HG03175 (cell line): ENCODE results near the gene LEF1.
A peak's percentile ranks its signal among the peaks of the same experiment; 100 is the strongest.
"Not testable (repeated sequence)": the region's sequence is repeated elsewhere in the genome, so short reads cannot be mapped to it uniquely, and the experiment has no call there.

ENCODE experiments used
- ATAC-seq: cut with Tn5 transposase; IDR thresholded peaks from one replicate; pipeline ENCODE4 v1.9.1; 2021; ENCODE audit warnings: mild to moderate bottlenecking, moderate library complexity; ENCODE audit not compliant: unreplicated experiment

The LEF1 gene

DNA sequence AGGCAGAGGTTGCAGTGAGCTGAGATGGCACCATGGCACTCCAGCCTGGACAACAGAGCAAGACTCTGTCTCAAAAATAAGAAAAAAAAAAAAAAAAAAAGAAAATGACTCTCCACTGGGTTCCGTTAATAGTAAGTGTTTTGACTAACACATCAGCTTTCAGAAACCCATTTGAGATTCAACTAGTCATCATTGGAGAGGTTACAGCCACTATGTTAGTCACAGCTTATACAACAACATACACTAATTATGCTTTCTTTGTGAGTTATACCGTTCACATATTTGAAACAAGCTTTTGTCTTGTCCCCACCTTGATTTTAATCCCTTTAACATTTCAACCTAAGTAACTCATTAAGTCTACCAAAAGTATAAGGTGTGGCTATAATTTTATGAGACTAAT lies 130.8 kb downstream of the LEF1 start:
- ATAC-seq = no peak

DNA sequence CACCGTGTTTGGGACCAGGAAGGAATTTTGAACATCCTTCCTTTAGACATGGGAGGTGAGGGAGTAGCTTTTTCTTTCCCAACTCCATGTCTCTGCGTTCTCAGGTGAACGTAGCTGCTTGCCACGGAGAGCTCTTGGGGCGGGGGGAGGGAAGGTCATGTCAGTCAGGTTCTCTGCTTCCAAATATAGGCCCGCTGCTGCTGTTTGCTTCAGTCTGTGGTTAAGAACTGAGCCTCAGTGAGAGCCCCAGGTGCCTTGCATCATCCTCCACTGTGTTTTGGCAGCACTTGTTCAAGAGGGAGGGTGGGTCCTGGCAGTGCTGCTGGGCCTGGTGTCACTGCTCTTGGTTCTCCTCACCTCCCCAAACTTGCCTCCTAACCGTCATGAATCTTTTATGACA lies 132.5 kb downstream of the LEF1 start:
- ATAC-seq = peak; percentile 70

- ATAC-seq = no peak
These were observed 133.0 kb downstream of the LEF1 start for GRCh38 chr4:108035691-108036090.

- ATAC-seq = no peak
These were observed 134.2 kb downstream of the LEF1 start for GRCh38 chr4:108034565-108034964.

- no peak for ATAC-seq
These were observed 135.4 kb downstream of the LEF1 start for GRCh38 chr4:108033348-108033747.

DNA sequence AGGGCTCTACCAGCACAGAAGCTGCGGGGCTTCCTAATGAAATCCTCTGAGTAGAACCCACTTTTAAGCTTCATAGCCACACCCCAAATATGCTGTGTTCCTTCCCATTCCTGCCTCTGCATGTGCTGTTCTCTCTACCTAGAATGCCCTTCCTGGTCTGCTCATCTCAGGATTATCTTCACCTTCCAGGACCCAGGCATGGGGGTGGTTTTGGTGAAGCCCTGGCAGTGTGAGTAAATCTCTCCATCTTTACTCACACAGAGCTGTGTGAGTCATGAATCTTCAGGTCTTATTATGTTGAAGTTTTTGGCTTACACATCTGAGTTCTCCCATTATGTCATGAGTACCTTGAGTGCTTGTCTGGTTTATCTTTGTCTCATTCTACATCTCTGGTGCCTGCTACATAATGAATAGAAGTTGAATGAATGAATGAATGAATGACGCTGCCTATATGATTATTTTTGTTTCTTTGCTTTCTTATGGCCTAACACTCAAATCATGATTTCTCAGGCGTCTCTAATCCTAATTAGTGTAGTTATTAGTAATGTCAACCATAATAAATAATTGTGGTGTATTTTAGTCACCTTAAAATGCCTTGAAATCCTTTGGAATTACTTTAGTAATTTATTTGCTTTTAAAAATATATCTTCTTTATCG lies 137.2 kb downstream of the LEF1 start:
- no peak for ATAC-seq

GRCh38 chr4:108030332-108030731 lies 138.4 kb downstream of the LEF1 start:
- peak; percentile 96 for ATAC-seq

DNA sequence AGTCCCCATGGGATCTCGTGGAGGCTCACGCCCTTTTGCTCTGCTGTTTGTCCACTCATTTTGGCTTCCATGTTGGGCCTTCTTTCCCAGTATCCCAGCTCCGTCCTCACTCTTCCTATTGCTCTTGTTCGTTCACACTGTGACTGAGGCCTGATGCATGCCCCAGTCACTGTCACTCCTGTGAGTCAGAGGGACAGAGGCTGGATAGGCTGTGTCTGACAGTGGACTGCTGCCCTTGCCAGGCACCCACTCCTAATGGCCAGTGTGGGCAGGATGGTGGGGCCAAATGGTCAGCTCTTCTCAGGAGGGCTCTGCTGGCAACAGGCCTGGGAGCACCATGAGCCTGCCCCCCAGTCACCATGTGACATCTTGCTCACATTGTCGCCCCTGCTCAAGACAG lies 139.0 kb downstream of the LEF1 start:
- peak; percentile 3 for ATAC-seq

- no peak for ATAC-seq
These were observed 139.6 kb downstream of the LEF1 start for GRCh38 chr4:108029016-108029720.

DNA sequence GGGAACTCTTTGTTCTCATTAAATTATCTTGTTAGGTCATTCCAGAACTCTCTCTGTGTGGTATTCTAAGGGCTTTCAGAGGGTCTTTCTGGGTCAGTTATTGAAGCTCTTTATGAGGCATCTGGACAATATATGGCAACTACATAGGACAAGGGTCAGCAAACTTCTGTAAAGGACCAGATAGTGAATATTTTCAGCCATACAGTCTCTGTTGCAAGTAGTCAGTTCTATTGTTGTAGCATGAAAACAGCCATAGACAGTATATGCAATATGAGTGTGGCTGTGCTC lies 143.9 kb downstream of the LEF1 start:
- ATAC-seq = no peak

GRCh38 chr4:108024085-108024877 lies 144.5 kb downstream of the LEF1 start:
- no peak for ATAC-seq

- no peak for ATAC-seq
These were observed 149.9 kb downstream of the LEF1 start for GRCh38 chr4:108018884-108019187.

DNA sequence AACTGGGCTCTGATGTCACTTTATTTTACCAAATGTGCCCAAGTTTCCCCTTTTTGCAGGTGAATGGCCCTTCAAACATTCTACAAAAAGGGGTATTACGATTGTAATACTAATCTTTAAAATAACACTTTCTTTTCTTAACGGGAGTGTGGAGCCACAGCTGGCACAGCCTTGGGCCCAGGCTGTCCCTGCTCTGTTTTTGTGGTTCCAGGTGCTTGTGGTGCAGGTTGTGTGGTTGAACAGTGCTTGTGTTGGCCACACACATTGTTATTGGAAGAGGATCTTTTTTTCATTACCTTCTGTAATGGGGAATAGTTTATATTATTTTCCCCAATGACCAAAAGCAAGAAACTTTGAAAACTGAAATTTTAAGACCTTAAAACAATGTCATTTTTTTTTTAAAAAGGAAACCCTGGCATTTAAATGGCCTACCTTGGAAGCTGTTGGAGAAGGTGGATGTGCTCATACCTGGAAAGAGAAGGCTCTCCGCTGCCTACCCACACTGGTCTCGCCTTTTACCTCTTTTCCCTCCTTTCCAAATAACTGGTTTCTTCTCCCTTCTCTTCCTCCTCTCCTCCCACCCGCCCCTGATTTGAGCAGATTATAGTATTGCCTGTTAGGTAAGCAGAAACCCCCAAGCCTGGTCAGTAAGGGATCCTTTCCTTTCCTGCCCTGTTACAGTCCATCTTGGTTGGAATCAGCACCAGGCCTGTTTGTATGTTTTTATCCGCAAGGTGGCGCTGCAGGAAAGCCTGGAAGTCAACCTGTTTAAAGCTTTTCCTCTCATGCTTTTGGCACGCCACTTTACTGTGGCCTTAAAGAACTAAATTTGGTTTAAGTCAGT lies 150.5 kb downstream of the LEF1 start:
- peak; percentile 79 for ATAC-seq

DNA sequence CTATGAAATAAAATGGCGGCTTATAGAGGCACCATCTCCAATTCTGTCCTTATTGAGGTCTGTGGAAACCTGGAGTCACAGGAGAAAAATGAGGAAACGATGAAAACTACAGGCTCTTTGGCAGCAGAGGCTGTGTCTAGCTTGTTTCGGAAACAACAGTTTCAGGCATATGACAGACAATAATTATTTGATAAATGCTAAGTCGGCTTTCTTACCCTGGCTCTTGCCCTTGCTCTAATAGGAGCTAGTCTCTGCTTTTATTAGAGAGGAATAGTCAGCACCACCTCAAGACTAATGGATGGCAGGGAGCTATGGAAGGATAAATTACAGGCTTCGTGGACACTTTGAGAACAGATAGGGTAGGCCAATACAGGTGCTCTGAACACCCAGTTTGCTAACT lies 154.8 kb downstream of the LEF1 start:
- ATAC-seq = no peak

DNA sequence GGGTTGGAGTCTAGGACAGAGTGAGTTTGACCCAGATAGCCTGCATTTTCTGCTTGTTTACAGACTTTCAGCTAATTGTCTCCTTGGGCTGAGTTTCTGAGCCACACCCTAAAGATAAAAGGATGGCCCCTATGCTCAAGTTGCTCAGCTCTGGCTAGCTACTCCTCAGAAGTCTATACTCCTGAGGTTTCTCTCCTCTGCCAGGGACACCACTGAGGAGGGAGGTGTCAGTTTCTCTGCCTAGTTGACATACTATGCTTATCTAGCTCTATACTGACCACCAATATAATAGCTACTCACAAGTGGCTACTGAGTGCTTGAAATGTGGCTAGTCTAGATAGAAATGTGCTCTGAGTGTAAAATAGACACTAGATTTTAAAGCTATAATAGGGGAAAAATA lies 155.4 kb downstream of the LEF1 start:
- ATAC-seq = no peak

GRCh38 chr4:108012382-108012781 lies 156.3 kb downstream of the LEF1 start:
- ATAC-seq = not testable (repeated sequence)

GRCh38 chr4:108010167-108010566 lies 158.6 kb downstream of the LEF1 start:
- ATAC-seq = no peak

GRCh38 chr4:108008721-108009120 lies 160.0 kb downstream of the LEF1 start:
- ATAC-seq = no peak

GRCh38 chr4:108007984-108008383 lies 160.7 kb downstream of the LEF1 start:
- no peak for ATAC-seq

- ATAC-seq = no peak
These were observed 162.4 kb downstream of the LEF1 start for GRCh38 chr4:108006361-108006760.

GRCh38 chr4:108005807-108006206 lies 162.9 kb downstream of the LEF1 start:
- no peak for ATAC-seq
